MCF 10A (cell line): ENCODE data around the gene PAPSS2. TPM values are rescaled to one million over a fixed set of nuclear protein-coding genes. Genes with fewer than 3 reads are reported as not detected.

ENCODE experiments used
- BruUV-seq: library from RNA; stranded (reverse); fragments of 400-500 nt; replicated peaks from 2 replicates; lab custom pipeline; 2021; lab: Mats Ljungman, UMichigan
- CTCF ChIA-PET: fragments of 300-600 bp; sonication (Branson Sonifier 250); formaldehyde crosslinking; extraction: SDS; loops from one replicate; lab custom pipeline; 2021; ENCODE audit warnings: antibody characterized with exemption, inconsistent platforms; lab: Yijun Ruan, JAX
- POLR2A ChIA-PET: fragments of 300-600, 350-650 bp; sonication (Branson Sonifier 250); formaldehyde crosslinking; extraction: SDS; loops from one replicate; lab custom pipeline; 2020; ENCODE audit warnings: antibody characterized with exemption, inconsistent platforms; lab: Yijun Ruan, JAX
- DNase-seq: peaks from one replicate; pipeline ENCODE4 v3.0.0-alpha.2; 2018; ENCODE audit not compliant: unreplicated experiment
- H3K27ac Mint-ChIP-seq: one replicate; pipeline ENCODE4 v1.8.0; 2022; ENCODE audit warnings: mild to moderate bottlenecking, low read depth, mixed read lengths; ENCODE audit not compliant: unreplicated experiment
- H3K27me3 Mint-ChIP-seq: one replicate; pipeline ENCODE4 v1.8.0; 2022; ENCODE audit warnings: mixed read lengths; ENCODE audit not compliant: insufficient read depth, unreplicated experiment
- H3K36me3 Mint-ChIP-seq: one replicate; pipeline ENCODE4 v1.8.0; 2022; ENCODE audit warnings: mild to moderate bottlenecking, moderate library complexity, mixed read lengths; ENCODE audit not compliant: insufficient read depth, unreplicated experiment
- H3K4me1 Mint-ChIP-seq: one replicate; pipeline ENCODE4 v1.8.0; 2022; ENCODE audit warnings: mixed read lengths; ENCODE audit not compliant: insufficient read depth, unreplicated experiment
- H3K4me3 Mint-ChIP-seq: one replicate; pipeline ENCODE4 v1.8.0; 2022; ENCODE audit warnings: mild to moderate bottlenecking, moderate library complexity, mixed read lengths; ENCODE audit not compliant: unreplicated experiment
- H3K9me3 Mint-ChIP-seq: one replicate; pipeline ENCODE4 v1.8.0; 2022; ENCODE audit warnings: mixed read lengths; ENCODE audit not compliant: unreplicated experiment
- CTCF ChIP-seq: fragments of 200-600 bp; IDR thresholded peaks from one replicate; pipeline ENCODE4 v1.8.0; 2022; ENCODE audit warnings: antibody characterized with exemption, mild to moderate bottlenecking; ENCODE audit not compliant: unreplicated experiment
- intact Hi-C: fragments of 100-400 bp; cut with micrococcal nuclease; formaldehyde crosslinking; loops from 2 replicates; pipeline ENCODE4 v1.14.1; 2022
- total RNA-seq: library from RNA; stranded (reverse); gene quantifications from 2 replicates; pipeline ENCODE4 v1.2.3, GENCODE V29; 2022

The PAPSS2 gene
- total RNA-seq, 1 experiment from 2014 or later: 1.0 TPM

DNA sequence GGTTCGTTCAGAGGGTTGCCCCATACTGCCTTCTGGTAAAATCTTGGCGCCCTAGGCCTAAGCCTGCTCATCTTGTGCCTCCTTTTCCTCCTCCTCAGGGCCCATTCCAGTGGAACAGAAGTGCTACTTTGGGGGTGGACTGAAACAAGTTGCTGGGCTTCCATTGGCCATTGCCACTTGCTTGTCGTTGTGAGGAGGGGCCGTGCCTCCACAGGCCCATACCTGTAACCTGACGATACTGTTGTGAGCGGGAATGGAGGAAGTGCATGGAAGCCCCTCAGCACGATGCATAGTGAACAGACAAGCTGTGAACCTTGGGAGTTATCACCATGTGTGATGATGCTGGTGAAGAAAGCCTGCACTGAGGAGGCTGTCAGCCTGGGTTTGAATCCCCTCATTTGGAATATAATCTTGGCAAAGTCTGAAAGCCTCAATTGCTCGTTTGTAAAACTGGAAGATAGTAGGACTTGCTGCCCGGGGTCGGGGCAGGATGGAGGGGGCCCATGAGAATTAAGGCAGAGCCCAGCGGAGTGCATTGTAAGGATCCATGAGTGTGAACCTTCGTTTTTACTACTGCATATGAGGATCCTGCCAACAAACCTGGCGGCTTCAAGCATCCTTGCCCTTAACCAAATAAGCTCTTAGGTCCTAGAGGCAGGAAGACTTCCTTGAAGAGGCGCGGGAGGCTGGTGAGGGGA lies 671 bp upstream of the PAPSS2 start:
- H3K4me3 Mint-ChIP-seq: peak overlapping the region; percentile 71
- H3K27ac Mint-ChIP-seq: peak overlapping the region; percentile 39
- intact Hi-C loops: loop anchor here (5.0 kb wide), 1 partner anchor 728 kb away; no protein-coding TSS in a partner anchor
- CTCF ChIA-PET: interaction anchor here (1.0 to 9.8 kb wide), 7 partner anchors 39 to 125 kb away, joined by 3 to 102 read pairs (median 4); no protein-coding TSS in a partner anchor
- no peak for TF ChIP-seq CTCF
- DNase-seq: no peak
- H3K9me3 Mint-ChIP-seq: no peaks in the 10 kb centered on the region
- peaks cover 8% of the 10 kb centered on the region for H3K27me3 Mint-ChIP-seq
- POLR2A ChIA-PET: interaction anchor here (0.6 to 1.3 kb wide), 3 partner anchors 76 to 637 kb away, joined by 3 to 6 read pairs (median 3); no protein-coding TSS in a partner anchor
- no peaks in the 10 kb centered on the region for H3K36me3 Mint-ChIP-seq
- peaks cover 4% of the 10 kb centered on the region for H3K4me1 Mint-ChIP-seq
- BruUV-seq: no TSS peak

- no TSS peak for BruUV-seq
- peak overlapping the region; percentile 71 for H3K4me3 Mint-ChIP-seq
- no peaks in the 10 kb centered on the region for H3K9me3 Mint-ChIP-seq
- CTCF ChIA-PET: interaction anchor here (0.6 to 9.8 kb wide), 6 partner anchors 10 to 850 kb away, joined by 3 to 102 read pairs (median 4); no protein-coding TSS in a partner anchor
- H3K4me1 Mint-ChIP-seq: peaks cover 4% of the 10 kb centered on the region
- POLR2A ChIA-PET: interaction anchor here (0.6 to 0.8 kb wide), 2 partner anchors 16 to 114 kb away, joined by 3 read pairs; no protein-coding TSS in a partner anchor
- H3K27me3 Mint-ChIP-seq: peaks cover 8% of the 10 kb centered on the region
- TF ChIP-seq CTCF: no peak
- H3K27ac Mint-ChIP-seq: no peak overlapping the region
- intact Hi-C loops: no loop called here
- no peaks in the 10 kb centered on the region for H3K36me3 Mint-ChIP-seq
- no peak for DNase-seq
Measured at GRCh38 chr10:87660484-87661133, 931 bp downstream of the PAPSS2 start.

DNA sequence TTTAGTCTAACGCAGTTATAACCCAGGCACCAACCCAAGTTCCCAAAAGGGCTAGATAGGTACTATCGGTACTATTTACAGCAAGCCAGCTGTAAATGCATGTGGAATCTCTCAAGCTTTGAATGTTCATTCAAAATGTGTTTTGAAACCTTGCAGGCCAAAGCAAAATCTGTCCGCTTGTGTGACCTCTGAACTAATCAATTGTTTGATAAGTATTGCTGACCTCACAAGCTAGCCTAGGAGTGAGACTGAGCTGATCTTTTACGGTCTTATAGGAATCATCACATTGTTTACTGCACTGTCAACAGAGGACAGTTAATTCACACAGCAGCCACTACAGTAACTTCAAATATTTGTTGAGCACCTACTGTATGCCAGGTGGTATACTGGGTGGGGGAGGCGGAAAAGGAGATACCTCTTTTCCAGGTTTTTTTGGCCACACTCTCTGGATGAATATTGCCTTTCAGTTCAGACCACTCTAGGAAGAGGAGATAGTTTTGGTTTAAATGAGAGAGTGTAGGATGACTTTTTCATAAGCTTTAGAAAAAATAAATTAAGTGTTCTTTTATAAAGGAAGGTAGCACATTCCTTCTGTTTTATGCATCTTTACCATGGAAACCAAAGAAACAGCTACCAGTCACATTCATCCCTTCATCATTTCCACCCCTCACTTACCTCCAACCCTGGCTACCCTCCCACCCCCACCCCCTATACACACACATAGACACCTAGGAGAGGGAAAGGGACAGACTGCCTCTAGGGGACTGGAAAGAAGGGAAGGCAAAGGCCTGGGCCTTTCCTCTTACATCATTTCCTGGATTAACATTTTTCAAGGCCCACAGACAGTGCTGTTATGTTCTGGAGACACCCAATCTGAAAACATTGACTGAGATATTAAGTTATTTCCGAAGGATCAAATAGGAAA lies 2.4 kb downstream of the PAPSS2 start:
- Mint-ChIP-seq H3K4me1 (peaks cover 4% of the 10 kb centered on the region), H3K36me3 (no peaks in the 10 kb centered on the region), H3K27me3 (peaks cover 8% of the 10 kb centered on the region), H3K9me3 (no peaks in the 10 kb centered on the region), H3K27ac (no peak overlapping the region), H3K4me3 (no peak overlapping the region)
- POLR2A ChIA-PET: no interaction called here
- no peak for DNase-seq
- intact Hi-C loops: no loop called here
- CTCF ChIA-PET: interaction anchor here (0.6 to 9.8 kb wide), 4 partner anchors 15 to 128 kb away, joined by 3 to 102 read pairs (median 3); no protein-coding TSS in a partner anchor
- no TSS peak for BruUV-seq
- no peak for TF ChIP-seq CTCF
